Stimulated activated CD4-positive, alpha-beta T cell treated with anti-CD3 and anti-CD28 coated beads, Interleukin-2, amount 100 ng/mL, for 4 hours (primary cell): ENCODE measurements around the gene FAXDC2.
"Not testable (repeated sequence)": the region's sequence is repeated elsewhere in the genome, so short reads cannot be mapped to it uniquely, and the experiment has no call there.

Experiments used
- DNase-seq: peaks from one replicate; pipeline ENCODE4 v3.0.0-alpha.2; 2020; ENCODE audit warnings: low read depth

FAXDC2 gene

DNA sequence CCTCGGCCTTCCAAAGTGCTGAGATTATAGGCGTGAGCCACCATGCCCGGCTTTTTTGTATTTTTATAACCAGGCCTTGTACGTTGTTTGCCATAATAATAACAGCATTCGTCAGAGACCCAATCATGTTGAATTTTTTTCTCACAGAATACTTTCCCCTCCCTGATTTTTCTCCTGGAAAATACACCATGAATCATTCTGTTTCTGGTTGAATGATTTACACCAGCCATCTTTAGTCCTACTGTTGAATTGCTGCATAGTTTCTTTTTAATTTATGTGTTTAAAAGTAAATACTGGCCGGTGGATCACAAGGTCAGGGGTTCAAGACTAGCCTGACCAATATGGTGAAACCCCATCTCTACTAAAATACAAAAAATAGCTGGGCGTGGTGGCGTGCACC is 11.5 kb upstream of the FAXDC2 start:
- no peak for DNase-seq

- DNase-seq = no peak
These were observed 10.4 kb upstream of the FAXDC2 start for GRCh38 chr5:154860765-154861164.

GRCh38 chr5:154860123-154860522 is 9.7 kb upstream of the FAXDC2 start:
- no peak for DNase-seq

GRCh38 chr5:154858972-154859871 is 8.8 kb upstream of the FAXDC2 start:
- no peak for DNase-seq

GRCh38 chr5:154858297-154858971 is 8.0 kb upstream of the FAXDC2 start, which contains the start of gene CNOT8:
Gene CNOT8 (plus strand): TSS chr5:154858627. CDS start chr5:154863279, 4,652 bp downstream.
- peak; percentile 96 for DNase-seq

- DNase-seq = peak; percentile 80
These were observed 7.3 kb upstream of the FAXDC2 start for GRCh38 chr5:154857530-154858296.

GRCh38 chr5:154851351-154851750 is 948 bp upstream of the FAXDC2 start:
- DNase-seq = no peak

DNA sequence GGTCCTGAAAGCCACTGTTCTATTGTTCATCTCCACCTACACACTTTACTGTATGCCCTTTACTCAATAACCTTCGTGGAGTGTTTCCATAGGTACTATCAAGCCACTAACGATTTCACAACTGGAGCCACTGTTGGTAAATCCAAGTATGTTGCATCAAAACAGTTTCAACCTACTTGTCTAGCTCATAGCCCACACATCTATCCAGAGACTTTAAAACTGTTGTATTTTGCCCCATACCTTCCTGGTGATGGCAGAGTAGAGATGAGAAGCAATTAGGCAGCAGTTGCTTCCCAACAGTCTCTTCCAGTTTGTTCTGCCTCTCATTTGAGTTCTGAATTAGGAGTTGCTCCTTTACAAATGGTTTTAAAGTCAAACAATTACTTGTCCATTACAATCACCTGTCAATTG is 607 bp downstream of the FAXDC2 start:
- no peak for DNase-seq

GRCh38 chr5:154849264-154849785 is 1.1 kb downstream of the FAXDC2 start:
- no peak for DNase-seq

DNA sequence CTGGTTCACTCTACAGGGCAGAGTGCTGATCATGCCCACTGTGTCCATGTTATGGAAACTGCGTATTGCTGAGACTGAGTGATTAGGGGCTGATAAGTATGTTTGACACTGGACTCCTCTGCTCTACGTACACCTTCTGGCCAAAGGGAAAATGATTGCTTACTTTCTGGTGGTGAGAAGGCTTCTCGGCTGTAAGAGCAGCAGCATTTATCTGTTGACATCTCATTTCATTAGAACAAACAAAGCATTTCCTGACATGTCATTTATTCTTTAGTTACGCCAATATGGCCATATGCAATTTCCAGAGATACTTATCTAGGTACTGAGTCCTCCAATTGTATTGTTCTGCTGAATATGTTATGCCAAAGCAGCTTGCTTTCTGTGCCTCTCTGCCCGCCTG is 5.6 kb downstream of the FAXDC2 start:
- DNase-seq = no peak

GRCh38 chr5:154842689-154843530 is 7.5 kb downstream of the FAXDC2 start:
- DNase-seq = no peak

- no peak for DNase-seq
These were observed 9.1 kb downstream of the FAXDC2 start for GRCh38 chr5:154841273-154841661.

GRCh38 chr5:154840435-154841272 is 9.7 kb downstream of the FAXDC2 start:
- no peak for DNase-seq

GRCh38 chr5:154837009-154837901 is 13.1 kb downstream of the FAXDC2 start:
- DNase-seq = no peak

DNA sequence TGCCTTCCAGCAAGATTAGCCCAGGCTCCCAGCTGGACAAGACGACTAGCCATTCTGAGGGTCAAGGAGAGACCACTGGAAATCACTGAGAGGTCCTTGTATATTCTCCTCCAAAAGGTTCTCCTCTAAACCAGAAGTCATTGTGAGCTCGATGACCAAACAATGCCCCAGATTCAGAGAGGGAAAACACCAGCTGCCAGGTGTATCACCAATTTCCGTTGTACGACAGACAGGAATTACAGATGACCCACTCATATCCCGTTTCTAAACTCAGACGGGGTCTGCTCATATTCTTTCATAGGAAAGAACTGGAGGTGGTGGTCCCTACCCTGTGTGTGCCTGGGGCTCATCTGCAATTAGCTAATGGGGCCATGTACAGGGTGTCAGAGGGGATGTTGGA is 14.2 kb downstream of the FAXDC2 start:
- no peak for DNase-seq

DNA sequence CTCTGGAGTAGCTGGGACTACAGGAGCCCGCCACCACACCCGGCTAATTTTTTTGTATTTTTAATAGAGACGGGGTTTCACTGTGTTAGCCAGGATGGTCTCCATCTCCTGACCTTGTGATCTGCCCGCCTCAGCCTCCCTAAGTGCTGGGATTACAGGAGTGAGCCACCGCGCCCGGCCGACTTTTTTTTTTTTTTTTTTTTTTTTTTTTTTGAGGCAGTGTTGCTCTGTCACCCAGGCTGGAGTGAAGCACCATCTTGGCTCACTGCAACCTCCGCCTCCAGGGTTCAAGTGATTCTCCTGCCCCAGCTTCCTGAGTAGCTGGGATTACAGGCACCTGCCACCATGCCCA is 14.7 kb downstream of the FAXDC2 start:
- not testable (repeated sequence) for DNase-seq

GRCh38 chr5:154834053-154834452 is 16.4 kb downstream of the FAXDC2 start:
- DNase-seq = no peak

DNA sequence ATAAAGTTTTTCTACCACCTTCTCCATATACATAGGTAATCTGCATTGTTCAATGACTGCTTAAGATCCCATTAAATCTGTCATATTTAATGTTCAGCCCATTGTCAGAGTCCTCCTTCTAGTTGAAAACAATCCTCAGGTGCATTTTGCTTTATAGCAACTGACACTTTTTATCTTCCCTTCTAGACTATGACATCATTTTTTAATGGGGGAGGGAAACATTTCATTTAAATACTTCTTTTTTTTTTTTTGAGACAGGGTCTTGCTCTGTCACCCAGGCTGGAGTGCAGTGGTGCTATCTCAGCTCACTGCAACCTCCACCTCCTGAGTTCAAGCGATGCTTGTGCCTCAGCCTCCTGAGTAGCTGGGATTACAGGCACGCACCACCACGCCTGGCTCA is 17.6 kb downstream of the FAXDC2 start:
- not testable (repeated sequence) for DNase-seq

- DNase-seq = no peak
These were observed 19.0 kb downstream of the FAXDC2 start for GRCh38 chr5:154831451-154831850.
